ENCODE results near the gene CUTC. TPM values are rescaled to one million over a fixed set of nuclear protein-coding genes. Genes with fewer than 3 reads are reported as not detected.

CUTC gene
- total and polyA plus RNA-seq, 4 donors, result 10.3 to 23.4 (median 17.3) TPM

DNA sequence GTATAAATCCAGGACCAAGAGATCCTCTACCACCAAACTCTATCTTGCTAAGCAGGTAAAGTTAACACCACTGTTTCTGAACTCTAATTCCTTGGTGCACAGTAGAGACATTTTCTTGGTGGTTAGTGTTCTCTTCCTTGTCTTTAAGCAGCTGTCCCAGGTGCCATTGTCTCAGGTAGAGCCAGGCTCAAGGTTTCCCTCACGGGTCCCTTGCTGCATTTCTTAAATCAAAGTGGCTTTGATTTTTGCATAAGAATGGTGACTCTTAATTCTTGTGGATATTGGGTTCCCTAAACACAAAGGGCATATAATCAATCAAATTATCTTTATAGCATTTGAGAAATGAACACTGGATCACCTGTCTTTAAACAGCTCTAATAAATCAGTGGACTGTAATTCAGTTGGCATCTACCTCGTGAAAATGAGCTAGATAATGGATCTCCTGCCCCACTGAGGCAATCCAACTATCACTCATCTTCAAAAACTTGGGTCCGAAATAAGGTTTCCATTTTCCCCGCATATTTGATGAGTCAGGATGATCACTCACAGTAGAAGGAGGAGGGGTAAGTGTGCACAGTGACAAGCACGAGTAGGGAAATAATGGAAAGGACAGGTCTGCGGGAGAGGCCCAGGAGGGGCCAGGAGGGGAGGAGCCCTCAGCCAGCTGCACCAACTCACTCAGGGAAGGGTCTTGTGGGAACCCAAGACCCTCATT lies 52.9 kb downstream of the CUTC start:
- TF ChIP-seq YY1 (IDR thresholded peaks at IDR 0.05), result no peak
- no peak for TF ChIP-seq FOXA2 (IDR thresholded peaks at IDR 0.05)
- TF ChIP-seq RXRA (IDR thresholded peaks at IDR 0.05), result no peak
- TF ChIP-seq, protein P1, sequence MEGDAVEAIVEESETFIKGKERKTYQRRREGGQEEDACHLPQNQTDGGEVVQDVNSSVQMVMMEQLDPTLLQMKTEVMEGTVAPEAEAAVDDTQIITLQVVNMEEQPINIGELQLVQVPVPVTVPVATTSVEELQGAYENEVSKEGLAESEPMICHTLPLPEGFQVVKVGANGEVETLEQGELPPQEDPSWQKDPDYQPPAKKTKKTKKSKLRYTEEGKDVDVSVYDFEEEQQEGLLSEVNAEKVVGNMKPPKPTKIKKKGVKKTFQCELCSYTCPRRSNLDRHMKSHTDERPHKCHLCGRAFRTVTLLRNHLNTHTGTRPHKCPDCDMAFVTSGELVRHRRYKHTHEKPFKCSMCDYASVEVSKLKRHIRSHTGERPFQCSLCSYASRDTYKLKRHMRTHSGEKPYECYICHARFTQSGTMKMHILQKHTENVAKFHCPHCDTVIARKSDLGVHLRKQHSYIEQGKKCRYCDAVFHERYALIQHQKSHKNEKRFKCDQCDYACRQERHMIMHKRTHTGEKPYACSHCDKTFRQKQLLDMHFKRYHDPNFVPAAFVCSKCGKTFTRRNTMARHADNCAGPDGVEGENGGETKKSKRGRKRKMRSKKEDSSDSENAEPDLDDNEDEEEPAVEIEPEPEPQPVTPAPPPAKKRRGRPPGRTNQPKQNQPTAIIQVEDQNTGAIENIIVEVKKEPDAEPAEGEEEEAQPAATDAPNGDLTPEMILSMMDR (IDR thresholded peaks at IDR 0.05; ENCODE audit: low read depth, low read length, missing input control), result no peak
- TF ChIP-seq, protein P2, sequence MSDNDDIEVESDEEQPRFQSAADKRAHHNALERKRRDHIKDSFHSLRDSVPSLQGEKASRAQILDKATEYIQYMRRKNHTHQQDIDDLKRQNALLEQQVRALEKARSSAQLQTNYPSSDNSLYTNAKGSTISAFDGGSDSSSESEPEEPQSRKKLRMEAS (IDR thresholded peaks at IDR 0.05), result no peak
- TF ChIP-seq, protein P3, sequence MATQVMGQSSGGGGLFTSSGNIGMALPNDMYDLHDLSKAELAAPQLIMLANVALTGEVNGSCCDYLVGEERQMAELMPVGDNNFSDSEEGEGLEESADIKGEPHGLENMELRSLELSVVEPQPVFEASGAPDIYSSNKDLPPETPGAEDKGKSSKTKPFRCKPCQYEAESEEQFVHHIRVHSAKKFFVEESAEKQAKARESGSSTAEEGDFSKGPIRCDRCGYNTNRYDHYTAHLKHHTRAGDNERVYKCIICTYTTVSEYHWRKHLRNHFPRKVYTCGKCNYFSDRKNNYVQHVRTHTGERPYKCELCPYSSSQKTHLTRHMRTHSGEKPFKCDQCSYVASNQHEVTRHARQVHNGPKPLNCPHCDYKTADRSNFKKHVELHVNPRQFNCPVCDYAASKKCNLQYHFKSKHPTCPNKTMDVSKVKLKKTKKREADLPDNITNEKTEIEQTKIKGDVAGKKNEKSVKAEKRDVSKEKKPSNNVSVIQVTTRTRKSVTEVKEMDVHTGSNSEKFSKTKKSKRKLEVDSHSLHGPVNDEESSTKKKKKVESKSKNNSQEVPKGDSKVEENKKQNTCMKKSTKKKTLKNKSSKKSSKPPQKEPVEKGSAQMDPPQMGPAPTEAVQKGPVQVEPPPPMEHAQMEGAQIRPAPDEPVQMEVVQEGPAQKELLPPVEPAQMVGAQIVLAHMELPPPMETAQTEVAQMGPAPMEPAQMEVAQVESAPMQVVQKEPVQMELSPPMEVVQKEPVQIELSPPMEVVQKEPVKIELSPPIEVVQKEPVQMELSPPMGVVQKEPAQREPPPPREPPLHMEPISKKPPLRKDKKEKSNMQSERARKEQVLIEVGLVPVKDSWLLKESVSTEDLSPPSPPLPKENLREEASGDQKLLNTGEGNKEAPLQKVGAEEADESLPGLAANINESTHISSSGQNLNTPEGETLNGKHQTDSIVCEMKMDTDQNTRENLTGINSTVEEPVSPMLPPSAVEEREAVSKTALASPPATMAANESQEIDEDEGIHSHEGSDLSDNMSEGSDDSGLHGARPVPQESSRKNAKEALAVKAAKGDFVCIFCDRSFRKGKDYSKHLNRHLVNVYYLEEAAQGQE (IDR thresholded peaks at IDR 0.05), result no peak
- no peak for TF ChIP-seq RAD21 (IDR thresholded peaks at IDR 0.05)
- TF ChIP-seq HNF4G (IDR thresholded peaks at IDR 0.05), result no peak
- TF ChIP-seq, protein P4, sequence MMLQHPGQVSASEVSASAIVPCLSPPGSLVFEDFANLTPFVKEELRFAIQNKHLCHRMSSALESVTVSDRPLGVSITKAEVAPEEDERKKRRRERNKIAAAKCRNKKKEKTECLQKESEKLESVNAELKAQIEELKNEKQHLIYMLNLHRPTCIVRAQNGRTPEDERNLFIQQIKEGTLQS (IDR thresholded peaks at IDR 0.05), result no peak
- no peak for TF ChIP-seq FOXA1 (IDR thresholded peaks at IDR 0.05)
- TF ChIP-seq HNF4A (conservative IDR thresholded peaks at IDR 0.05), result no peak
- no peak for TF ChIP-seq GABPA (IDR thresholded peaks at IDR 0.05 in 1 of 2, conservative IDR thresholded peaks at IDR 0.05 in 1 of 2)
- Histone ChIP-seq H3K4me1 (ENCODE audit: control insufficient read depth in 4 of 4, insufficient read depth in 4 of 4, low read length in 3 of 4) (peaks cover 8 to 44% (median 34%) of the 10 kb centered on the region in 4 donors), H3K36me3 (ENCODE audit: control insufficient read depth in 4 of 4, insufficient read depth in 3 of 4, low read depth in 1 of 4, low read length in 3 of 4) (peaks cover 0 to 11% (median 6%) of the 10 kb centered on the region in 4 donors), H3K9ac (ENCODE audit: low read depth in 1 of 2, low read length in 2 of 2) (peak overlapping the region; percentile 78 to 80), H3K9me3 (ENCODE audit: control insufficient read depth in 4 of 4, low read length in 3 of 4) (no peaks in the 10 kb centered on the region), H3K4me3 (ENCODE audit: low read depth in 1 of 3, low read length in 3 of 3) (peak overlapping the region; percentile 59 to 80 (median 72)), H3K27ac (ENCODE audit: low read depth in 1 of 2, low read length in 2 of 2) (peak overlapping the region; percentile 68 to 76), H3K27me3 (ENCODE audit: control insufficient read depth in 4 of 4, insufficient read depth in 4 of 4, low read length in 3 of 4) (no peaks in the 10 kb centered on the region)
- 36% methylated on average over 6 of the region's 6 CpGs for WGBS
- no peak for DNase-seq (ENCODE audit: low spot score)

DNA sequence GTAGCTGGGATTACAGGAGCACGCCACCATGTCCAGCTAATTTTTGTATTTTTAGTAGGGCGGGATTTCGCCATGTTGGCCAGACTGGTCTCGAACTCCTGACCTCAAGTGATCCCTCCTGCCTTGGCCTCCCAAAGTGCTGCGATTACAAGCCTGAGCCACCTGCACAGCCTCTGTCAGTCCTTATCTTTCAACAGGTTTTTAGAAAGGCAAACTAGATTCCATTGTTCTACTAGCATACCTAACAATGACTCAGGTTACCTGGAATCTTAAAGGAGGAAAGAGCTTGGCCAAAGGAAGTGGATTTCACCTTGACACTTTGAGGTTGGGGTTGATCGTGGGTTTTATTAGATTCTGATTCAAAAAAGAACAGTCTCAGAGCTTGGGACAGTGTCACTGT lies 53.6 kb downstream of the CUTC start:
- Histone ChIP-seq H3K4me1 (ENCODE audit: control insufficient read depth in 4 of 4, insufficient read depth in 4 of 4, low read length in 3 of 4) (peaks cover 5 to 47% (median 31%) of the 10 kb centered on the region in 4 donors), H3K27ac (ENCODE audit: low read depth in 1 of 2, low read length in 2 of 2) (peak overlapping the region; percentile 68 to 76), H3K9me3 (ENCODE audit: control insufficient read depth in 4 of 4, low read length in 3 of 4) (no peaks in the 10 kb centered on the region), H3K4me3 (ENCODE audit: low read depth in 1 of 3, low read length in 3 of 3) (peak overlapping the region; percentile 18 to 72 (median 59)), H3K27me3 (ENCODE audit: control insufficient read depth in 4 of 4, insufficient read depth in 4 of 4, low read length in 3 of 4) (no peaks in the 10 kb centered on the region), H3K36me3 (ENCODE audit: control insufficient read depth in 4 of 4, insufficient read depth in 3 of 4, low read depth in 1 of 4, low read length in 3 of 4) (peaks cover 0 to 14% (median 6%) of the 10 kb centered on the region in 4 donors), H3K9ac (ENCODE audit: low read depth in 1 of 2, low read length in 2 of 2) (no peak overlapping the region)
- DNase-seq (ENCODE audit: low spot score), result no peak
- 75% methylated on average over 6 of the region's 6 CpGs for WGBS
- TF ChIP-seq, protein P1 (IDR thresholded peaks at IDR 0.05; ENCODE audit: low read depth, low read length, missing input control), result no peak
- TF ChIP-seq, protein P2 (IDR thresholded peaks at IDR 0.05), result no peak
- TF ChIP-seq FOXA2 (IDR thresholded peaks at IDR 0.05) (no peak), TAF1 (conservative IDR thresholded peaks at IDR 0.05) (no peak), HNF4G (IDR thresholded peaks at IDR 0.05) (no peak), NR2F2 (IDR thresholded peaks at IDR 0.05) (no peak), FOXA1 (IDR thresholded peaks at IDR 0.05) (no peak), SP1 (IDR thresholded peaks at IDR 0.05) (no peak), HNF4A (conservative IDR thresholded peaks at IDR 0.05) (no peak), EGR1 (IDR thresholded peaks at IDR 0.05; ENCODE audit: low read depth in 2 of 2) (no peak)
- TF ChIP-seq, protein P5, sequence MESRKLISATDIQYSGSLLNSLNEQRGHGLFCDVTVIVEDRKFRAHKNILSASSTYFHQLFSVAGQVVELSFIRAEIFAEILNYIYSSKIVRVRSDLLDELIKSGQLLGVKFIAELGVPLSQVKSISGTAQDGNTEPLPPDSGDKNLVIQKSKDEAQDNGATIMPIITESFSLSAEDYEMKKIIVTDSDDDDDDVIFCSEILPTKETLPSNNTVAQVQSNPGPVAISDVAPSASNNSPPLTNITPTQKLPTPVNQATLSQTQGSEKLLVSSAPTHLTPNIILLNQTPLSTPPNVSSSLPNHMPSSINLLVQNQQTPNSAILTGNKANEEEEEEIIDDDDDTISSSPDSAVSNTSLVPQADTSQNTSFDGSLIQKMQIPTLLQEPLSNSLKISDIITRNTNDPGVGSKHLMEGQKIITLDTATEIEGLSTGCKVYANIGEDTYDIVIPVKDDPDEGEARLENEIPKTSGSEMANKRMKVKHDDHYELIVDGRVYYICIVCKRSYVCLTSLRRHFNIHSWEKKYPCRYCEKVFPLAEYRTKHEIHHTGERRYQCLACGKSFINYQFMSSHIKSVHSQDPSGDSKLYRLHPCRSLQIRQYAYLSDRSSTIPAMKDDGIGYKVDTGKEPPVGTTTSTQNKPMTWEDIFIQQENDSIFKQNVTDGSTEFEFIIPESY (IDR thresholded peaks at IDR 0.05), result no peak

Measured in liver (tissue), 9 donors.